Mesothelial cell of epicardium (in vitro differentiated cells): ENCODE measurements around the gene CARS1. TPM values are rescaled to one million over a fixed set of nuclear protein-coding genes. Genes with fewer than 3 reads are reported as not detected.
A peak's percentile ranks its signal among the peaks of the same experiment; 100 is the strongest.

Source experiments
- DNase-seq, 2 experiments: peaks; one replicate each; pipeline ENCODE4 v3.0.0; 2021; ENCODE audit warnings: low spot score in 2 of 2; ENCODE audit not compliant: unreplicated experiment in 2 of 2
- H3K27ac Mint-ChIP-seq: 2 replicates; pipeline ENCODE4 v1.8.0; 2021; ENCODE audit warnings: mixed read lengths
- H3K27me3 Mint-ChIP-seq: 2 replicates; pipeline ENCODE4 v1.8.0; 2021; ENCODE audit warnings: low read depth, mixed read lengths
- H3K36me3 Mint-ChIP-seq: 2 replicates; pipeline ENCODE4 v1.8.0; 2021; ENCODE audit warnings: mixed read lengths
- H3K4me1 Mint-ChIP-seq: 2 replicates; pipeline ENCODE4 v1.8.0; 2021; ENCODE audit warnings: mixed read lengths
- H3K4me3 Mint-ChIP-seq: 2 replicates; pipeline ENCODE4 v1.8.0; 2021; ENCODE audit warnings: mild to moderate bottlenecking, moderate library complexity, mixed read lengths
- H3K9me3 Mint-ChIP-seq: 2 replicates; pipeline ENCODE4 v1.8.0; 2021; ENCODE audit warnings: mixed read lengths
- total RNA-seq: library from RNA; stranded (reverse); gene quantifications from 3 replicates; pipeline ENCODE4 v1.2.1, GENCODE V29; 2021
- TF ChIP-seq, protein P1 (sequence below): fragments of 200-600 bp; sonication (generic); IDR thresholded peaks from one replicate; pipeline ENCODE4 v1.5.0; 2021; ENCODE audit warnings: antibody characterized with exemption; ENCODE audit not compliant: unreplicated experiment

CARS1 gene
- total RNA-seq, 1 donor from 2014 or later = 32.7 TPM

DNA sequence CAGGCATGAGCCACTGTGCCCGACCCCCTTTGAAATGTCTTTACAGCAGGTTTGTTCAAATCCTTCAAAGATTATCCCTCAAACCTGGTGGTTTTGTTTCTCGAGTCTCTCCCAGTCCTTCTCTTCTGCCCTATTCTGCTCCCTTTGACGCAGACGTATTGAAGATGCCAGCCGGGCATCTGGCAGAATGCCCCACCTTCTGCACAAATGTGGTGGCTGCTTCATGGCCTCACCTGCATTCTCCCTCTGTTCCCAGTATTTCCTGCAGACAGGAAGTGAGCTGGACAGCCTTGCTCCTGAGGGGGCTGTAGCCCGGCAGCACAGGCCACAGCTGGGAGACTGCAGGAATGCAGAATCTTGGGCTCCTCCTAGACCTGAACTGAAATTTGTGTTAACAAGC lies 60.2 kb downstream of the CARS1 start:
- no peak overlapping the region for H3K4me3 Mint-ChIP-seq
- no peaks in the 10 kb centered on the region for H3K9me3 Mint-ChIP-seq
- no peaks in the 10 kb centered on the region for H3K27me3 Mint-ChIP-seq
- H3K4me1 Mint-ChIP-seq = peaks cover 7% of the 10 kb centered on the region
- H3K27ac Mint-ChIP-seq = no peak overlapping the region
- TF ChIP-seq, protein P1, sequence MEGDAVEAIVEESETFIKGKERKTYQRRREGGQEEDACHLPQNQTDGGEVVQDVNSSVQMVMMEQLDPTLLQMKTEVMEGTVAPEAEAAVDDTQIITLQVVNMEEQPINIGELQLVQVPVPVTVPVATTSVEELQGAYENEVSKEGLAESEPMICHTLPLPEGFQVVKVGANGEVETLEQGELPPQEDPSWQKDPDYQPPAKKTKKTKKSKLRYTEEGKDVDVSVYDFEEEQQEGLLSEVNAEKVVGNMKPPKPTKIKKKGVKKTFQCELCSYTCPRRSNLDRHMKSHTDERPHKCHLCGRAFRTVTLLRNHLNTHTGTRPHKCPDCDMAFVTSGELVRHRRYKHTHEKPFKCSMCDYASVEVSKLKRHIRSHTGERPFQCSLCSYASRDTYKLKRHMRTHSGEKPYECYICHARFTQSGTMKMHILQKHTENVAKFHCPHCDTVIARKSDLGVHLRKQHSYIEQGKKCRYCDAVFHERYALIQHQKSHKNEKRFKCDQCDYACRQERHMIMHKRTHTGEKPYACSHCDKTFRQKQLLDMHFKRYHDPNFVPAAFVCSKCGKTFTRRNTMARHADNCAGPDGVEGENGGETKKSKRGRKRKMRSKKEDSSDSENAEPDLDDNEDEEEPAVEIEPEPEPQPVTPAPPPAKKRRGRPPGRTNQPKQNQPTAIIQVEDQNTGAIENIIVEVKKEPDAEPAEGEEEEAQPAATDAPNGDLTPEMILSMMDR = no peak
- no peak for DNase-seq
- H3K36me3 Mint-ChIP-seq = peaks cover 12% of the 10 kb centered on the region

DNA sequence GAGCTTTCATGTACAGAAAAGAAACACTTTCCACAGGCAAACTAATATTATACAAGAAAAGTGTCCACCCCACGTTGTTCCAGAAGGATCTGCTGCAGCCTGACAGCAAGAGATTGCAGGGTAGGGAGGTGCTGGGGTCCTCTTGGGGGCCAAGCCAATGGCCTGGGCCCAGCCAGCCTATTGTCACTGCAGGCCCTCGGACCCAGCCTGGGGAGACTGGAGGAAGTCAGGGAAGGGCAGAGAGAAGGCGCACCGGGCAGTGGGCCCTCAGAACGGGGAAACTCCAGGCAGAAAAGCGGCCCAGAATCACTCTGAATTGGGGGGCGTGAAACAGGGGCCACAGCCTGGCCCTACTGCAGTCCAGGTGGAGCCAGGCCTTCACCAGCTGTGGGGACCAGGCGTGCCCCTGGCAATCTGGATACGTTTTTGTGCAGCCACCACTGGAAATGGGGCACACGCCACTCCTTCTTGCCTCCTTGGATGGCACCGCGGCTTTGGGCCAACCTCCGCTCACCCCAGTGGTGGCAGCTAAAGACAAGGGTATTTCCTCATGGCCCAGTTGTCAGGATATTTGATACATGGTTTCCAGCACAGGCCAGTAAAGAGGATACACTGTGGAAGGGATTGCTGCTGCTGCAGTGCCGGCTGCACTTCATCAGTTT lies 61.2 kb downstream of the CARS1 start:
- H3K4me1 Mint-ChIP-seq = peaks cover 8% of the 10 kb centered on the region
- no peaks in the 10 kb centered on the region for H3K27me3 Mint-ChIP-seq
- DNase-seq = no peak
- no peak overlapping the region for H3K27ac Mint-ChIP-seq
- TF ChIP-seq, protein P1 = no peak
- H3K36me3 Mint-ChIP-seq = peaks cover 8% of the 10 kb centered on the region
- H3K4me3 Mint-ChIP-seq = no peak overlapping the region
- no peaks in the 10 kb centered on the region for H3K9me3 Mint-ChIP-seq

DNA sequence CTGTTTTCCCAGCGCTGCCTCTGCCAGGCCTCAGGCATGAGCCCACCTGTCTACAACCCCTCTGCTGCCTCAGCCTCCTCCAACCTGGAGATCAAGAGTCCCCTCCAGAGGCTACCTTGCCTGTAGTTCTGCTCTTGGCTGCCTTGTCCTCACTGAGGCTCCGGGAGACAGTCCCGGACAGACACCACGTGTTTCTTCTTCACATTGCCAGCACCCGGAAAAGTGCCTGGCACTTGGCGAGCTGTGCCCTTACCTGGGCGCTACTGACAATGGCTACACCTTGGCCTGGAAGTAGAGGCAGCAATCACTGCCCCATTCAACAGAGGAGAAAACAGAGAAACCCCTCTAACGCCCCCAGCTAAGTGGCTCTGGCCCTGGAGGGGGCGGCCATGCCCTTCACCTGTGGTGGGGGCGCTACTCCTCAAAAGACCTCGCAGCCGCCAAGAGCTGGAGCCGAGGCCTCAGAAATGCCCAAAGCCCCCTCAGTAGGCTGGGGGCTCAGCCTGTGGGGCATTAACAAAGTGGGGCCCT lies 62.1 kb downstream of the CARS1 start:
- Mint-ChIP-seq H3K4me1 (peaks cover 10% of the 10 kb centered on the region), H3K27ac (no peak overlapping the region), H3K4me3 (no peak overlapping the region), H3K27me3 (no peaks in the 10 kb centered on the region), H3K36me3 (peaks cover 3% of the 10 kb centered on the region), H3K9me3 (no peaks in the 10 kb centered on the region)
- no peak for DNase-seq
- TF ChIP-seq, protein P1 = no peak

DNA sequence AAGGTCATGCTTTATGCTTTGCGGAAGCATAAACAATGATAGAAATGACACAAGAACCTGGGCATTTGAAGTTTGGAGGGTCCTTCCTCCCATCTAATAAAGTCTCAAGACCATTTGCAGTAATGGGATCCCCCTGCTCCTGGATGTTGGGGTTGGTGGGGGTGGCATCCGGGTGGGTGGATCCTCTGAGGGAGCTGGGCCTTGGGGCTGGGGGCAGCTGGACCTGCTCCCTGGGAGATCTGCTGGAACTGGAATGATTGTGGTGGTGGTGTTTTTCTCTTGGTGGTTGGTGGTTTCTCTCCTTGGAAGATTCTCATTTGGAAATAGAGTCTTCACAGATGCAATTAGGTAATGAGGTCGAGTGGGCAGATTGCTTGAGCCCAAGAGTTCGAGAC lies 62.9 kb downstream of the CARS1 start:
- Mint-ChIP-seq H3K4me1 (peaks cover 17% of the 10 kb centered on the region), H3K9me3 (no peaks in the 10 kb centered on the region), H3K27ac (no peak overlapping the region), H3K36me3 (no peaks in the 10 kb centered on the region), H3K27me3 (no peaks in the 10 kb centered on the region), H3K4me3 (peak overlapping the region; percentile 24)
- TF ChIP-seq, protein P1 = no peak
- no peak for DNase-seq

DNA sequence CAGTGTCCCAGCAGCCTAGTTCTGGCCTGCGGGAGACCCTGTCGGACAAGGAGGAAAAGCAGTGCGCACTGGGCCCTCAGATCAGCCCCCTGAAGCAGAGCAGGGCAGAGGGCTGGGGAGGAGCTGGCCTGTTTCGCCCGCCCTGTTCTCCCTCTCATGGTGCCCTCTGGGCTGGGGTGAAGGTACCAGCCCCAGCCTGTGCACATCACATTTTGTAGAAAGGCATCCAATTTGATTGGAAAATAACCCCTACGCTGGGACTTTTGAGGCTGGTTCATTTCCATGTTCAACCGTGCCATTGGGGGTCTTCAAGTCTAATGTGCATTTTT lies 64.3 kb downstream of the CARS1 start:
- H3K36me3 Mint-ChIP-seq = no peaks in the 10 kb centered on the region
- no peaks in the 10 kb centered on the region for H3K9me3 Mint-ChIP-seq
- peaks cover 29% of the 10 kb centered on the region for H3K4me1 Mint-ChIP-seq
- TF ChIP-seq, protein P1 = no peak
- peak in 1 of 2 experiments; percentile 45 for DNase-seq
- H3K4me3 Mint-ChIP-seq = peak overlapping the region; percentile 93
- H3K27me3 Mint-ChIP-seq = no peaks in the 10 kb centered on the region
- H3K27ac Mint-ChIP-seq = peak overlapping the region; percentile 90
